IPS DF 6.9 (cell line): ENCODE results near the gene CFAP410.
A peak's percentile ranks its signal among the peaks of the same experiment; 100 is the strongest.

Experiments
- DNase-seq: peaks from one replicate; pipeline ENCODE4 v3.0.0-alpha.2; 2013; ENCODE audit warnings: low read depth, low spot score
- H3K27ac ChIP-seq: one replicate; pipeline ENCODE4 v1.5.1; 2013; ENCODE audit warnings: low read length, control low read depth
- H3K27me3 ChIP-seq: 2 replicates; pipeline ENCODE4 v1.6.1; 2013; ENCODE audit warnings: mild to moderate bottlenecking, low read length; ENCODE audit not compliant: control insufficient read depth, insufficient read depth
- H3K36me3 ChIP-seq: 2 replicates; pipeline ENCODE4 v1.6.1; 2013; ENCODE audit warnings: low read length; ENCODE audit not compliant: control insufficient read depth, insufficient read depth
- H3K4me1 ChIP-seq: 2 replicates; pipeline ENCODE4 v1.6.1; 2013; ENCODE audit warnings: low read length; ENCODE audit not compliant: control insufficient read depth, insufficient read depth
- H3K4me3 ChIP-seq: 2 replicates; pipeline ENCODE4 v1.5.1; 2013; ENCODE audit warnings: mild to moderate bottlenecking, low read length
- H3K9me3 ChIP-seq: 2 replicates; pipeline ENCODE4 v1.6.1; 2013; ENCODE audit warnings: low read length, inconsistent platforms; ENCODE audit not compliant: control insufficient read depth, insufficient read depth
- WGBS: extraction: QIAGEN DNeasy Blood & Tissue Kit; methylation state at CpG from one replicate; pipeline ENCODE4 v1.1.7; 2013; ENCODE audit warnings: mixed read lengths, missing lambda C conversion rate; ENCODE audit not compliant: insufficient read length, insufficient coverage; 5-methylcytosine and 5-hydroxymethylcytosine counted together

Gene CFAP410

DNA sequence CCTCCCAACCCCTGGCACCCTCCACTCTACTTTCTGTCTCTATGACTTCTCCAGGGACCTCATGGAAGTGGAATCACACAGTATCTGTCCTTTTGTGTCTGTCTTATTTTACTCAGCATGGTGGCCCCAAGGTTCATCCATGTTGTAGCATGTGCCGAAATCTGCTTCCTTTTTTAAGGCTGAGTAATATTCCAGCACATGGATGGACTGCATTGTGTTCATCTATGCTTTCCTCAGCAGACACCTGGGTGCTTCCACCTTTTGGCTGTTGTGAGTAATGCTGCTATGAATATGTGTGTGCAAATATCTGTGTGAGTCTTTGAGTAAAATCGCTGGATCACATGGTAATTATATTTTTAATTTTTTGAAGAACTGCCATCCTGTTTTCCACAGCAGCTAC lies 40.9 kb downstream of the CFAP410 start:
- Histone ChIP-seq H3K9me3 (no peaks in the 10 kb centered on the region), H3K36me3 (no peaks in the 10 kb centered on the region), H3K27me3 (no peaks in the 10 kb centered on the region), H3K4me1 (peaks cover 1% of the 10 kb centered on the region; the same call in 1 of the 2 replicates), H3K27ac (no peak overlapping the region), H3K4me3 (no peak overlapping the region)
- no peak for DNase-seq
- WGBS, result no CpG with 5 or more reads among the region's 2 CpGs

DNA sequence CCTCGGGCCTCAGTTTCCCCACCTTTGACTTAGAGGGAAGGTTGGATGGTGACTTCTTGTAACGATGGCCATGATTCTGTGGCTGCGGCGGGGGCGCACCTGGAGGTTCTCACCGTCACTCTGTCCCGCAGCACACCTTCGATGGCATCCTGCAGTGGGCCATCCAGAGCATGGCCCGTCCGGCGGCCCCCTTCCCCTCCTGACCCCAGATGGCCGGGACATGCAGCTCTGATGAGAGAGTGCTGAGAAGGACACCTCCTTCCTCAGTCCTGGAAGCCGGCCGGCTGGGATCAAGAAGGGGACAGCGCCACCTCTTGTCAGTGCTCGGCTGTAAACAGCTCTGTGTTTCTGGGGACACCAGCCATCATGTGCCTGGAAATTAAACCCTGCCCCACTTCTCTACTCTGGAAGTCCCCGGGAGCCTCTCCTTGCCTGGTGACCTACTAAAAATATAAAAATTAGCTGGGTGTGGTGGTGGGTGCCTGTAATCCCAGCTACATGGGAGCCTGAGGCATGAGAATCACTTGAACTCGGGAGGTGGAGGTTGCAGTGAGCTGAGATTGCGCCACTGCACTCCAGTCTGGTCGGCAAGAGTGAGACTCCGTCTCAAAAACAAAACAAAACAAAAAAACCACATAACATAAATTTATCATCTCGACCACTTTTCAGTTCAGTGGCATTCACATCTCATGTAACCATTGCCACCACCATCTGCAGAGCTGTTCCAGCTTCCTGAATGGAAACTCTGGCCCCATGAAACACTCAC lies 41.5 kb downstream of the CFAP410 start:
- H3K4me3 ChIP-seq, result no peak overlapping the region

DNA sequence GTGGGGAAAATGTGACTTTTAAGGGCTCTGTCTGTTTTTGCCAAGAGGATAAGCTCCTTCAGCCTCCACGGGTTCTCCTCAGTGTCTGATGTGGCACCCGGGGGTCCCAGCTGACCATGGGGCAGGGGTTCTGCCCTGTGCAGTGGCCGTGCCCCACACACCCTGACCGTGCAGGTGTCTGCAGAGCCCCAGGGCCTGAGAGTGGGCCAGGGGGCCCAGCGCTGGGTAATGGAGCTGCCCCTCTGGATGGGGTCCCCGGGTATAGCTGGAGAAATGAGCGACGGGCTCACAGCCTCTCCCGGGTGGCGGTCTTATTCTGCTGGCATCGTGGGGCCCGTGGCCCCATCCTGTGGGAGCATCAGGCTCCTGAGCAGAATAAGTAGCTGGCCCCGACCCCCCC lies 42.3 kb downstream of the CFAP410 start:
- Histone ChIP-seq H3K4me1 (peaks cover 1% of the 10 kb centered on the region; the same call in 1 of the 2 replicates), H3K4me3 (no peak overlapping the region), H3K27ac (no peak overlapping the region), H3K9me3 (no peaks in the 10 kb centered on the region), H3K36me3 (no peaks in the 10 kb centered on the region), H3K27me3 (no peaks in the 10 kb centered on the region)
- no CpG with 5 or more reads among the region's 13 CpGs for WGBS
- DNase-seq, result no peak

More for the DNA sequence above, 41.5 kb downstream of the CFAP410 start:
- WGBS, result no CpG with 5 or more reads among the region's 22 CpGs
- no peaks in the 10 kb centered on the region for H3K9me3 ChIP-seq
- no peak overlapping the region for H3K27ac ChIP-seq
- H3K4me1 ChIP-seq, result peaks cover 1% of the 10 kb centered on the region; the same call in 1 of the 2 replicates
- no peaks in the 10 kb centered on the region for H3K36me3 ChIP-seq
- DNase-seq, result peak; percentile 52
- H3K27me3 ChIP-seq, result no peaks in the 10 kb centered on the region

DNA sequence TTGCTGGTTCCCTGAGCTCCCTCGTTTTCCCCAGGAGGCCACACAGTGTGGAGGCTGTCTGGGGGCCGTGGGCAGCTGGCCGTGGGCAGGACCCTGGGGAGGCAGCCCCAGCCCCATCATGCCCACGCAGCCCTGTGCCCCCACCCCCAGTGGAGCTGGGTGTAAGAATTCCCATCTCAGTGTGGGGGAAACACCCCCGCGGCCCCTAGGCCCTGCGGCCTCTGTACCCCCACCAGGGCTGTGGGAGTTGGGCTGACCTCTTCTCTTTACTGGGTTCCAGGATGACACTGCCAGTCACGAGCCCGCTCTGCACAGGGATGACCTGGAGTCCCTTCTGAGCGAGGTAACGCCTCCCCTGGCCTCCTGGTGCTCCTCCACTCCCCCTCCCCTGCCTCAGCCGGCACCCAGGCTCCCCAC lies 43.1 kb downstream of the CFAP410 start:
- peaks cover 1% of the 10 kb centered on the region; the same call in 1 of the 2 replicates for H3K4me1 ChIP-seq
- H3K36me3 ChIP-seq, result no peaks in the 10 kb centered on the region
- H3K9me3 ChIP-seq, result no peaks in the 10 kb centered on the region
- no peaks in the 10 kb centered on the region for H3K27me3 ChIP-seq
- no peak overlapping the region for H3K27ac ChIP-seq
- no CpG with 5 or more reads among the region's 12 CpGs for WGBS
- no peak overlapping the region for H3K4me3 ChIP-seq
- no peak for DNase-seq

DNA sequence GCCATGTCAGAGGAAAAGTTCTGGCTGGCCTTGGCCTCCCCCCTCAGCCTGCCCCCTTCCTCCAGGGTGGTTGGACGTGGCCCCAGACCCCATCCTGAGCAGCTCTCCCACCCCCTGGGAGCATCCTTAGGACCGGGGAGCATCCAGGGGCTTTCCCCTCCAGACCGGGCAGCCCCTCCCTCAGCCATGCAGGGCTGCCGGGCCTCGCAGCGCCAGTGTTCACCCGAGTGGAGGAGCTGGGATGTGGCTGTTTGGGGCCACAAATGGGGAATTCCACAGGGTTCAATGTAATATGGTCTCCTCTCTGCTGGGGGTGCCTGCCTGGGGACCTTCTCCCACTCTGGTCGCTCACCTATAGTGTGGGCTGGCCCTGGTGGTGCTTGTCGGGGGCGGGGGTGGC lies 43.5 kb downstream of the CFAP410 start:
- Histone ChIP-seq H3K4me3 (no peak overlapping the region), H3K9me3 (no peaks in the 10 kb centered on the region), H3K4me1 (no peaks in the 10 kb centered on the region), H3K27me3 (no peaks in the 10 kb centered on the region), H3K36me3 (no peaks in the 10 kb centered on the region), H3K27ac (no peak overlapping the region)
- DNase-seq, result no peak
- no CpG with 5 or more reads among the region's 10 CpGs for WGBS

DNA sequence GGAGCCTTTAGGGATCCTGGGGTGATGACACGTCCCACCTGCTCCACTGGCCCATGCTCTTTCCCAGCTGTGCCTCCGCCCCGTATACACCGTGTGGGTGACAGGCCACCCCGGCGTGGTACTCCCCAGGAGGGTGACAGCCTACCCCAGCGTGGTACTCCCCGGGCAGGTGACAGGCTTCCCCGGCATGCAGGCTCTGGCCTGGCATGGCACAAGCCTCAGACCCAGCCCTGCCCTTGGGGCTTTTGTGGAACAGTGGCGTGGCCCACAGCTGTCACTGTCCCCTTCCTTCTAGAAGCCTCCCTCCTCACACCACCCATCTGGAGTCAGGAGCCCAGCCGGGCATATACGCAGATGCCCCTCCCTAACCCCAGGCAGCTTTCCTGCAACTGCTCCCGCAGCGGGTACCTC lies 44.0 kb downstream of the CFAP410 start:
- Histone ChIP-seq H3K27ac (no peak overlapping the region), H3K27me3 (no peaks in the 10 kb centered on the region), H3K4me3 (no peak overlapping the region), H3K9me3 (no peaks in the 10 kb centered on the region), H3K4me1 (no peaks in the 10 kb centered on the region), H3K36me3 (no peaks in the 10 kb centered on the region)
- DNase-seq, result no peak
- no CpG with 5 or more reads among the region's 14 CpGs for WGBS

DNA sequence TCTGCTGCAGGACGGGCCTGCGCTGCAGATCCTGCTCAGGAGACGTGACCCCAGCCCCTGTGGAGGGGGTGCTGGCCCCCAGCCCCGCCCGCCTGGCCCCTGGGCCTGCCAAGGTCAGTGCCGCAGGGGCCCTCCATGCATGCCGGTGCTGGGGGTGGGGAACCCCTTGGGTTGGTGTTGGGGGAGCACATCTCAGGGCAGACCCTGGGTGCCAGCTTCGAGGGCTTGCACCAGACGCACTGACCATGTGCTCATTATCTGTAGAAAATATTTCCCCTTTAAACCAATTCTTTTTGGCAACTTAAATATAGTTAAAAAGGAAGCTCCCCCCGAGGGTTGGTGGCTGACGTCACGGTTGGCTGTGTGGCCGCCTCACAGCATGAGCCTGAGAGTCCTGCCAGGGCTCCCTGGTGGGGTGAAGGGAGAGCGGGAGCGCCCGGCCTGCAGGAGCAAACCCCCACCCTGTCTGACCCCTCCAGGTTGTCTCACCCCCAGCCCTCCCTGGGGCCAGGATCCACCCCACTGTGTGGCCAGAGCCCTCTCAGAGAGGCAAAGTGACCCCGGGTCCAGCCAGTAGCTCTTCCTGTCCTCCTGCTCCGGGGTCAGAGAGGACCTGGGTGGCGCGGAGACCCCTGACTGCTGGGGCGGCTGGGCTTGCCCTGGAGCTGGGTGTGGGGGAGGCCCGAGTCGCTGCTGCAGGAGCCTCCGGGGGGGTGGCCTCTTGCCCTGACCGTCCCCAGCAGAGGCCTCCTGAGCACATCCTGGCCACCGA lies 44.6 kb downstream of the CFAP410 start:
- Histone ChIP-seq H3K4me3 (no peak overlapping the region), H3K27me3 (no peaks in the 10 kb centered on the region), H3K27ac (no peak overlapping the region), H3K4me1 (no peaks in the 10 kb centered on the region), H3K9me3 (no peaks in the 10 kb centered on the region), H3K36me3 (no peaks in the 10 kb centered on the region)
- whole genome bisulfite sequencing, result no CpG with 5 or more reads among the region's 26 CpGs
- no peak for DNase-seq

DNA sequence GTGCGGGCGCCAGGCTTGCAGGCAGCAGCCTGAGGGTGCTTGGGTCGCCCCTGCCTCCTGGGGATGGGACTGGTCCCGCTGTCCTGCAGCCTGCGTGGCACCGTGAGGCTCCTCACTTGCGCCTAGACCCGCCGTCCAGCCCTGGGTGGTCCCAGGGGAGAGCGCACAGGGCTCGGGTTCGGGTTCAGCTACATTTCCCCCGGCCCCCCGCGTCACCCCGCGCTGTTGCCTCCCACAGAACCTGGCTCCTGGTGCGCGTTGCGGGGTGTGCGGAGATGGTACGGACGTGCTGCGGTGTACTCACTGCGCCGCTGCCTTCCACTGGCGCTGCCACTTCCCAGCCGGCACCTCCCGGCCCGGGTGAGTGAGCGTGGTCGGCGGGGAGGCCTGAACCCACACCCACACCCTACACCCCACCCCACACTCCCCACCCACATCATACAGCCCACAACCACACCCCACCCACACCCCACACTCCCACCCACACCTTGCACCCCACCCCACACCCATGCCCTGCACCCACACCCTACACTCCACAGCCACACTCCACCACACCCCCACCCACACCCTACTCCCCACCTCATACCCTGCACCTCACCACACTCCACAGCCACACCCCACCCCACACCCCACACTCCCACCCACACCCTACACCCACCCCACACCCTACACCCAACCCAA lies 45.5 kb downstream of the CFAP410 start:
- H3K27ac ChIP-seq, result no peak overlapping the region
- H3K4me3 ChIP-seq, result no peak overlapping the region
- H3K27me3 ChIP-seq, result no peaks in the 10 kb centered on the region
- WGBS, result no CpG with 5 or more reads among the region's 33 CpGs
- no peaks in the 10 kb centered on the region for H3K36me3 ChIP-seq
- H3K9me3 ChIP-seq, result no peaks in the 10 kb centered on the region
- DNase-seq, result no peak
- no peaks in the 10 kb centered on the region for H3K4me1 ChIP-seq

DNA sequence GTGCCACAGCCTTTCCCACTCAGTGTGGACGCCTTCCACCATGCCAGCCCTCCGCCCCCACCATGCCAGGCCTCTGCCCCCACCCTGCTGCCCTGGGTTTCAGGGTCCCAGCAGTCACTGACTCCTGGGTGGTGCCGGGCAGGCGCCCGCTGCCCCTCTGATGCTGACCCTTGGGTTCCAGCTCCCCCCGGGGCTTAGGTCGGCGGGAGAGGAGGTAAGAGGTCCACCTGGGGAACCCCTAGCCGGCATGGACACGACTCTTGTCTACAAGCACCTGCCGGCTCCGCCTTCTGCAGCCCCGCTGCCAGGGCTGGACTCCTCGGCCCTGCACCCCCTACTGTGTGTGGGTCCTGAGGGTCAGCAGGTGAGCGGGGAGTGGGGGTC lies 46.4 kb downstream of the CFAP410 start:
- Histone ChIP-seq H3K36me3 (no peaks in the 10 kb centered on the region), H3K4me1 (no peaks in the 10 kb centered on the region), H3K27me3 (no peaks in the 10 kb centered on the region), H3K4me3 (no peak overlapping the region), H3K27ac (no peak overlapping the region), H3K9me3 (no peaks in the 10 kb centered on the region)
- no peak for DNase-seq
- WGBS, result no CpG with 5 or more reads among the region's 15 CpGs

DNA sequence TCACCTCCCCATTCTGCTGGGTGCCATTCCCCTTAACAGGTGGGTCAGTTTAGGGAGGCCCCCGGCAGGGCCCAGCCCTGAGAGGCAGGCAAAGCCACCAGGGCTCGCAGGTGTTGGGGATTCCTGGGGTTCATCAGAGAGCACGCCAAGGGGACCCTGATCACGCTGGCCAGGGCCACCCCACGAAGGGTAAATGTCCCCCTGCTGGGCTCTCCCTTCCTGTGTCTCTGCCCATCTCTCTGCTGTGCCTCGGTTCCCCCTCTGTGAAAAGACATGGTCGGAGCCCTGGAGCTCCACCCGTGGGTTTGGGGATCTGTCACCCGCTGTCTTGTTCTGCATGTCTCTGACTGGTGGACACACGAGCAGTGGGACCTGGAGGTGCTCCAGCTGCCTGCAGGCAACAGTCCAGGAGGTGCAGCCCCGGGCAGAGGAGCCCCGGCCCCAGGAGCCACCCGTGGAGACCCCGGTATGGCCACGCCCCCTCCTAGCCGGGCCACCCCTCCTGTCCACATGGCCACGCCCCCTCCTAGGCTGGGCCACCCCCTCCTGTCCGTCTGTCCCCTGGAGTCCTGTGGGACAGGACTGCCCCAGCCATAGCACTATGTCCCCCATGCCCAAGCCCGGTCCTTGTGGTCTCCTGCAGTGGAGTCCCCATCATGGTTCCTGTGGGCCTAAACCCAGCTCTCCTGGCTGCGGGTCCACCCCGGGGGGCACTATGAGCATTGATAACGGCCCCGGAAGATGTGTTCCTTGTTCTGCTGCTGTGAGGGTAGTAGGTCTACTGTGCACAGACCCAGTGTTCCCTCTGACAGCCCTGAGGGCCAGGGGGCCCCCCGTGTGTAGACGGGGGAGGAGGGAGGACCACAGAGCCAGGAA lies 47.0 kb downstream of the CFAP410 start:
- WGBS, result no CpG with 5 or more reads among the region's 25 CpGs
- H3K27me3 ChIP-seq, result no peaks in the 10 kb centered on the region

More for the DNA sequence above, 47.0 kb downstream of the CFAP410 start:
- H3K4me3 ChIP-seq, result no peak overlapping the region
- DNase-seq, result no peak
- no peaks in the 10 kb centered on the region for H3K36me3 ChIP-seq
- no peak overlapping the region for H3K27ac ChIP-seq
- no peaks in the 10 kb centered on the region for H3K9me3 ChIP-seq
- H3K4me1 ChIP-seq, result no peaks in the 10 kb centered on the region
